GM12878 (cell line): ENCODE measurements around the gene GALNT18. TPM values are rescaled to one million over a fixed set of nuclear protein-coding genes. Genes with fewer than 3 reads are reported as not detected.

Source experiments
- ATAC-seq: fragments of 200-7000 bp; cut with Tn5 transposase; 3 replicates; pipeline ENCODE4 v1.9.1; 2020; ENCODE audit warnings: mild to moderate bottlenecking, moderate library complexity
- BruUV-seq: library from RNA; stranded (reverse); fragments of 400-500 nt; replicated peaks from 2 replicates; lab custom pipeline; 2021; lab: Mats Ljungman, UMichigan
- CTCF ChIA-PET: fragments of 300-600 bp; sonication (Branson Sonifier 250); formaldehyde crosslinking; extraction: SDS; loops from one replicate; lab custom pipeline; 2021; ENCODE audit warnings: inconsistent platforms; lab: Yijun Ruan, JAX
- POLR2A ChIA-PET: fragments of 350-600 bp; formaldehyde crosslinking; extraction: SDS; loops from one replicate; lab custom pipeline; 2021; ENCODE audit warnings: inconsistent platforms; lab: Charles Lee
- RAD21 ChIA-PET: fragments of 300-600 bp; sonication (Branson Sonifier 250); formaldehyde crosslinking; loops from one replicate; lab custom pipeline; 2023; ENCODE audit warnings: antibody characterized with exemption; ENCODE audit not compliant: unreplicated experiment; lab: Charles Lee
- SMC1A ChIA-PET: fragments of 300-600 bp; sonication (Branson Sonifier 250); formaldehyde crosslinking; loops from one replicate; lab custom pipeline; 2023; ENCODE audit not compliant: unreplicated experiment, uncharacterized antibody; lab: Charles Lee
- DNase-seq: peaks from one replicate; pipeline ENCODE4 v3.0.0-alpha.2; 2011; ENCODE audit warnings: low read depth, low spot score
- FAIRE-seq: peaks from 3 replicates; lab custom pipeline; 2011; peaks lifted over from hg19 to GRCh38; lab: Jason Lieb, UNC
- H2AFZ ChIP-seq: 2 replicates; pipeline ENCODE4 v1.6.0; 2011; ENCODE audit warnings: low read depth, low read length, control low read depth; ENCODE audit not compliant: control insufficient read depth
- H3K27ac ChIP-seq: 2 replicates; pipeline ENCODE4 v1.5.1; 2011; ENCODE audit warnings: control low read depth; ENCODE audit not compliant: control insufficient read depth, insufficient read depth
- H3K27me3 ChIP-seq, 2 experiments: replicated peaks in 1 of 2; 2 replicates each; pipeline versions ENCODE4 v1.6.0 to v1.6.1; 2011; ENCODE audit warnings: low read length in 1 of 2; ENCODE audit not compliant: control insufficient read depth in 2 of 2, insufficient read depth in 2 of 2
- H3K36me3 ChIP-seq, 2 experiments: 2 replicates each; pipeline ENCODE4 v1.5.1; 2011; ENCODE audit warnings: low read length in 1 of 2; ENCODE audit not compliant: control insufficient read depth in 2 of 2, insufficient read depth in 2 of 2
- H3K4me1 ChIP-seq: 2 replicates; pipeline ENCODE4 v1.6.1; 2011; ENCODE audit warnings: mild to moderate bottlenecking, low read length, moderate library complexity, mixed read lengths; ENCODE audit not compliant: control insufficient read depth, insufficient read depth
- H3K4me2 ChIP-seq: 2 replicates; pipeline ENCODE4 v1.6.0; 2011; ENCODE audit warnings: control low read depth; ENCODE audit not compliant: control insufficient read depth, insufficient read depth
- H3K4me3 ChIP-seq: fragments of 200-600 bp; sonication (generic); 2 replicates; pipeline ENCODE4 v1.5.1; 2016
- H3K79me2 ChIP-seq: 2 replicates; pipeline ENCODE4 v1.6.0; 2011; ENCODE audit warnings: low read length; ENCODE audit not compliant: control insufficient read depth, insufficient read depth
- H3K9ac ChIP-seq: 2 replicates; pipeline ENCODE4 v1.8.0; 2011; ENCODE audit warnings: low read length, control low read depth, mixed read lengths; ENCODE audit not compliant: control insufficient read depth, insufficient read depth
- H3K9me3 ChIP-seq: replicated peaks from 3 replicates; pipeline ENCODE4 v1.5.1; 2011; ENCODE audit warnings: mild to moderate bottlenecking, low read length; ENCODE audit not compliant: control insufficient read depth, insufficient read depth
- H4K20me1 ChIP-seq: 2 replicates; pipeline ENCODE4 v1.6.0; 2011; ENCODE audit not compliant: control insufficient read depth, insufficient read depth
- DPF2 ChIP-seq: fragments of 450-650 bp; IDR thresholded peaks from 2 replicates; pipeline ENCODE4 v1.6.1; 2017; ENCODE audit warnings: mild to moderate bottlenecking
- IRF5 ChIP-seq: fragments of 450-650 bp; IDR thresholded peaks from 2 replicates; pipeline ENCODE4 v1.6.1; 2017; ENCODE audit warnings: borderline replicate concordance
- MXI1 ChIP-seq: fragments of 150-350 bp; IDR thresholded peaks from 2 replicates; pipeline ENCODE4 v1.6.1; 2011; ENCODE audit warnings: low read depth, mild to moderate bottlenecking, inconsistent platforms, low read length, improper control_type of control experiment
- PRDM15 ChIP-seq: fragments of 450-650 bp; formaldehyde crosslinking; IDR thresholded peaks from 2 replicates; pipeline ENCODE4 v1.4.0; 2020; ENCODE audit warnings: mild to moderate bottlenecking, moderate library complexity
- WGBS: methylation state at CpG from one replicate; pipeline ENCODE4 v1.1.6; 2016; ENCODE audit warnings: low lambda C conversion rate; ENCODE audit not compliant: insufficient replicate concordance, insufficient coverage; ENCODE audit errors: missing lambda C conversion rate; 5-methylcytosine and 5-hydroxymethylcytosine counted together
- in situ Hi-C: fragments of 300-500 bp; cut with MboI; formaldehyde crosslinking; loops from 9 replicates; pipeline ENCODE4 v1.14.3; 2018; ENCODE audit warnings: mixed read lengths
- intact Hi-C: fragments of 100-400 bp; cut with micrococcal nuclease; formaldehyde crosslinking; loops from one replicate; pipeline ENCODE4 v1.14.2; 2022; ENCODE audit not compliant: unreplicated experiment
- polyA plus RNA-seq, 11 experiments: library from polyadenylated mRNA; depleted of rRNA in 4 of 11; unstranded in 6 of 11; stranded (reverse) in 5 of 11; fragments of >200 nt; fragmentation: Nextera tagmentation in 4 of 11; fragmentation: Illumina TruSeq in 1 of 11; extraction: Ambion mirVana in 4 of 11; extraction: Trizol in 1 of 11; gene quantifications; 1 replicate in 1 of 11; 2 replicates in 10 of 11; pipeline versions ENCODE4 v1.2.1 to v1.2.3, GENCODE V29; 2011 to 2016; ENCODE audit warnings: inconsistent platforms in 2 of 11, missing spikeins in 2 of 11, low read depth in 1 of 11
- total RNA-seq, 4 experiments: library from RNA; depleted of rRNA in 3 of 4; stranded (reverse); fragments of >200 nt in 3 of 4; fragmentation: Illumina TruSeq in 1 of 4; extraction: Trizol in 1 of 4; gene quantifications; 2 replicates each; pipeline versions ENCODE4 v1.2.1 to v1.2.3, GENCODE V29; 2013 to 2021

Gene GALNT18
- total and polyA plus RNA-seq, 10 of the 15 experiments (the other 5 are each of a cell fraction or from before 2014, with no cell fraction given), result 1.2 to 14.2 (median 6.3) TPM

GRCh38 chr11:11574373-11575287 is 47.2 kb downstream of the GALNT18 start:
- 46% methylated on average over 5 of the region's 5 CpGs for WGBS

More at GRCh38 chr11:11574373-11575287, 47.2 kb downstream of the GALNT18 start:
- TF ChIP-seq IRF5 (no peak), PRDM15 (CRISPR knock-in tag) (no peak), DPF2 (no peak), MXI1 (no peak)
- ChIA-PET CTCF (no interaction called here), RAD21 (no interaction called here), POLR2A (no interaction called here), SMC1A (interaction anchor here (0.6 to 1.3 kb wide), 3 partner anchors 12 to 110 kb away, joined by 3 read pairs; no protein-coding TSS in a partner anchor)
- Histone ChIP-seq H3K9ac (no peak overlapping the region), H3K4me2 (no peak overlapping the region), H3K9me3 (no peaks in the 10 kb centered on the region), H3K79me2 (peaks cover 10% of the 10 kb centered on the region), H3K36me3 (no peaks in the 10 kb centered on the region), H3K4me1 (peaks cover 7% of the 10 kb centered on the region), H3K27me3 (no peaks in the 10 kb centered on the region), H4K20me1 (no peaks in the 10 kb centered on the region), H3K4me3 (no peak overlapping the region), H2AFZ (no peak overlapping the region), H3K27ac (no peak overlapping the region)
- BruUV-seq, result no TSS peak
- in situ Hi-C loops (no loop called here), intact Hi-C loops (no loop called here)
- DNase-seq (no peak), ATAC-seq (no peak), FAIRE-seq (no peak)
